HFF-Myc (cell line): ENCODE results near the gene SNED1.

Source experiments
- DNase-seq: peaks from one replicate; pipeline ENCODE4 v3.0.0-alpha.2; 2011; ENCODE audit warnings: low read depth; ENCODE audit errors: extremely low read depth
- H3K4me3 ChIP-seq: replicated peaks from 2 replicates; pipeline ENCODE4 v1.5.1; 2011; ENCODE audit warnings: low read depth, mild to moderate bottlenecking, control low read depth, low read length
- CTCF ChIP-seq: IDR thresholded peaks from 2 replicates; pipeline ENCODE4 v1.5.1; 2012; ENCODE audit warnings: mild to moderate bottlenecking, low read depth, low read length, control low read depth; ENCODE audit errors: missing control alignments

SNED1 gene

GRCh38 chr2:241140445-241140840, 142.0 kb downstream of the SNED1 start:
- TF ChIP-seq CTCF = no peak
- H3K4me3 ChIP-seq = no peak overlapping the region
- DNase-seq = no peak

- DNase-seq = no peak
- TF ChIP-seq CTCF = no peak
- no peak overlapping the region for H3K4me3 ChIP-seq
Measured at GRCh38 chr2:241141214-241141770, 142.9 kb downstream of the SNED1 start.

- no peak for TF ChIP-seq CTCF
- DNase-seq = no peak
- H3K4me3 ChIP-seq = no peak overlapping the region
Measured at GRCh38 chr2:241142063-241142462, 143.6 kb downstream of the SNED1 start.

- DNase-seq = no peak
- no peak overlapping the region for H3K4me3 ChIP-seq
Measured at GRCh38 chr2:241142593-241142992, 144.2 kb downstream of the SNED1 start.

More at GRCh38 chr2:241142593-241142992, 144.2 kb downstream of the SNED1 start:
- no peak for TF ChIP-seq CTCF
